CD4-positive, alpha-beta T cell treated with Interleukin-6 at 100 ng/mL for 8 hours (primary cell): ENCODE results near the gene NPIPB13.
"Not testable (repeated sequence)": the region's sequence is repeated elsewhere in the genome, so short reads cannot be mapped to it uniquely, and the experiment has no call there.

Experiments
- DNase-seq: peaks from one replicate; pipeline ENCODE4 v3.0.0-alpha.2; 2020; ENCODE audit warnings: mixed read lengths, low spot score

Gene NPIPB13

DNA sequence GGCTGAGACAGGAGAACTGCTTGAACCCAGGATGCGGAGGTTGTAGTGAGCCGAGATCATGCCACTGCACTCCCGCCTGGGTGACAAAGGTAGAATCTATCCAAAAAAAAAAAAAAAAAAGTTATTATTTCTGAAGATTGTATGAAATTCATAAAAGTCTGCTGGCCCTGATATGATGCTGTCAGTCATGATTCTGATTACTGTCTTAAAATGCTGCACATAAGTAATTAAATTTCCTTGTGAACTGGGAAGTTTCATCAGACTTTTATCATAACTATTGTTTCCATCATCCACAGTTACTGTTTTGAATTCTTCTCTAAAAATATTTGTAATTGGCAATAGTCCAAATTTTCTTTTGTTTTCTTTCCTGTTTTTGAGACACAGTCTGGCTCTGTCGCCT, at the start of gene NPIPB13:
TSS of gene NPIPB13 (minus strand) at position 101 of the 400 bp plus-strand sequence. CDS start 2,906 bp downstream, outside the sequence.
- DNase-seq, result not testable (repeated sequence)

DNA sequence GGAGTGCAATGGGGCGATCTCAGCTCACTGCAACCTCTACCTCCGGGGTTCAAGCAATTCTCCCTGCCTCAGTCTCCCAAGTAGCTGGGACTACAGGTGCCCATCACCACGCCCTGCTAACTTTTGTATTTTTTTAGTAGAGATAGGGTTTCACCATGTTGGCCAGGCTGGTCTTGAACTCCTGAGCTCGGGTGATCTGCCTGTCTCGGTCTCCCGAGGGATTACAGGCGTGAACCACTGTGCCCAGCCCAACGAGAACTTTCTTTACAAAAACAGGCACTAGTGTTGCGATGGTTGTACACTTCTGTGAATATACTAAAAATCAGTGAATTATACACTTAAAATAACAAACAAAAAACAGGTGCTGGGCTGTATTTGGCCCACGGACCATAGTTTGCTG, 34.1 kb upstream of the NPIPB13 start:
- DNase-seq, result not testable (repeated sequence)

DNA sequence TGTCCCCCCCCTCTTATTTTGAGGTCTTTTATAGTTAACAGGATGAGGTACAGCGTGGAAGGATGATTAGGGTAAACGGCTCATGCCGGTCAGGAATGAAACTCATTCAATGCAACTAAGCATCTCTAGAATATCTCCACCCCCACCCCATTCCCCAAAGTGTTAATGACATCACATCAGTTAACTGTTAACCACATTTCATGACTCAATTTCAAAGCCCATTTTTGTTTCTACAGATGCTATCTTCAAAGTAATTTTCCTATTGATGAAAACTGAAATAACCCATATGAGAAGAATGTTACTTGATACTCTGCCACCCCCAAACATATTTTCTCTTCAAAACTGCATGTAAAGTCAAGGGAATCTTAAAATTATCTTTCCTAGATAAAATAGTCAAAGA, 30.2 kb upstream of the NPIPB13 start:
- DNase-seq, result not testable (repeated sequence)

DNA sequence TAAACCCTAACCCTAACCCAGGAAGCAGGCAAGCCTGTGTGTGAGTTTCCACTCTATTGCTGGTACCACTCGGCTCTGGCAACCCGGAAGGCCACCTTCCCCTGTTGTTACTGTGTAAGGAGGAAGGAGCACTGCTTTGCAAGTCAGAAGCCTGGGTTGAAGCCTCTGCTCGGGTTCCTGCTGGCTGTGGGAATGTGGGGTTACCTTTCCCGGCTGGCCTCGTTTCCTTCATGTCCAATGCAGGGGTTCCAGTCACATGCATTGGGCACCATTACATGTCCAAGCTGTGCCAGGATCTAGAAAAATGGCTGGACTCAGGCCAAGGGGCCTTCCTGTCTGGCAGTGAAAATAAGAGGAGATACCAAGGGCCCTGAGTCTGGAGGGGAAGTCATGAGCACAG, 31.2 kb downstream of the NPIPB13 start:
- not testable (repeated sequence) for DNase-seq

DNA sequence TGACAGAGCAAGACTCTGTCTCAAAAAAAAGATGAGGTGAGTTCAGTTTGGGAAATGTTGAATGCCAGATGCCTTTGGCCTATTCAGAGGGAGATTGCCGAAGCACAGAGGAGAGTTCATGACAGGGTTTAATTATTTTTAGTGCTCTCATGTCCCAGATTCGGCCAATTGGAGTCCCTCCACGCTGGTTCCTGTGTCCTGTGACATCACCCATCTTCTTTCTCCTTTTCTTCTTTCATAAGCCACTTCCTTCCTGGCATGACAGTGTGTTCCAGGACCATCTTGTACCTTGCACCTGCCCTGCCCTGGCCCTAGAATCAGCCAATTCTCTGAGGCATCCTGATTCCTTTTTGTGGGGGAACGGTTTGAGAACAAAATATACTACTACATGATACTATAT, 36.9 kb downstream of the NPIPB13 start:
- DNase-seq, result not testable (repeated sequence)

DNA sequence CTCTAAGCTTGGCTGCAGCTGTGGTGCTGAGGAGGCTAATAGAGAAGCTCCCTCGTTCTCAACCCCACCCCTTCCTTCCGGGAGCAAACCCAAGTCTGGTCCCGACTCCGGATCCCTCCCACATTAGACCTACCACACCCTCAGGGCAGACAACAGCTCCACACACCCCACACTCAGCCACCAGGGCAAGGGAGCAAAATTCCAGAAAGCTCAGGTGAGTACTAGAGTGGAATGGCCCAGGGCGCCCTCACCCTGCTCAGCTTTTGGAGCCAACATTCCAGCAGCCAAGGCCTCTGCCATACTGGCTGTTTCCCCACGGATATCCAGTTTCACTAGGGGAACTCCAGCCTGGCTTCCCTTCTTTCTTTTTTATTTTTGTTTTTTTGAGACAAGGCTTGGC, 39.2 kb downstream of the NPIPB13 start:
- not testable (repeated sequence) for DNase-seq

DNA sequence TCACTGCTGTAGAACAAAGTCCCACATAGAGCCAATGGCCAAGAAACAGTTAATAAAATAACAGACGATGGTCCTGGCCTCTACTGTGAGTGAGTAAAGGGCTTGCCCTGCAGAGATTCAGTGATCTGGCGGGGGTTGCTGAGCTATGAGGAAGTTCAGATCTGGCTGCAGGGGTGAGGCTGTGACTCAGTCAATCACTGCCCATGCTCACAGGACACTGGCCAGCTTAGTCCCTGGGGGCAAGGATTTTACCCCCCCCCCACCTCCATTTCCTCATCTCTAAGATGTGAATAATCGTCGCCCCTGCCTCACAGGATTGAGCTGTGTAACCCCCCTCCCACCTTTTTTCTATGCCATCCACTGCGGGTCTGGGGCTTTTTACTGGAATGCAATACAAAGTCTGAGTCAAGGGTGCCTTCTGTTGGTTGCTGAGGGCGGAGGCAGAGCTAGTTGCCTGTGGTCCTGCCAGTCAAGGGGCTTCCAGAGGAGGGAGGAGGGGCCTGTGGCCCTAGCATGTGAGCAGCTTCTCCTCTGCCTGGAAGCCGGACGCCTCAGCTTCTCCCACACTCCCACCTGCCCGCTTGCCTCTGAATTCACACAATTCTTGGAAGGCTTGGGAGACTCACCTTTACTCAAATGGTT, 41.1 kb downstream of the NPIPB13 start:
- not testable (repeated sequence) for DNase-seq

DNA sequence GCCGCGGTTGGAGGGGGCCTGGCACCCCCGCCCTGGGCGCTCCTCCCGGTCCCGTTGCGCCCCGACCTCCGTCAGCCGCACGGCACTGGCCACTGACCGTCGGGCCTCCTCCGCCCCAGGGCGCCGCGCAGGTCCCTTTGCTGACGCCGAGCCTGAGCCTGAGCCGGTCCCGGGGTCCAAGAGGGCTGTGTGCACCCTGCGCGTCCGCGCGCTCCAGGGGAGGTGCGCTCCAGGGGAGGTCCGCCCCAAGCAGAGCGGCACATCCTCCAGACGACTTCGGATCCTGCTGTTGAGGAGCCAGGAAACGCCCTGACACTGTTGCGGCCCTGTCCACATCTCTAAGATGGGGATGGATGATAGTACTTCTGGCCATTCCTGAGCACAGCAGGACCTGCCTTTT, 42.0 kb downstream of the NPIPB13 start:
- not testable (repeated sequence) for DNase-seq

DNA sequence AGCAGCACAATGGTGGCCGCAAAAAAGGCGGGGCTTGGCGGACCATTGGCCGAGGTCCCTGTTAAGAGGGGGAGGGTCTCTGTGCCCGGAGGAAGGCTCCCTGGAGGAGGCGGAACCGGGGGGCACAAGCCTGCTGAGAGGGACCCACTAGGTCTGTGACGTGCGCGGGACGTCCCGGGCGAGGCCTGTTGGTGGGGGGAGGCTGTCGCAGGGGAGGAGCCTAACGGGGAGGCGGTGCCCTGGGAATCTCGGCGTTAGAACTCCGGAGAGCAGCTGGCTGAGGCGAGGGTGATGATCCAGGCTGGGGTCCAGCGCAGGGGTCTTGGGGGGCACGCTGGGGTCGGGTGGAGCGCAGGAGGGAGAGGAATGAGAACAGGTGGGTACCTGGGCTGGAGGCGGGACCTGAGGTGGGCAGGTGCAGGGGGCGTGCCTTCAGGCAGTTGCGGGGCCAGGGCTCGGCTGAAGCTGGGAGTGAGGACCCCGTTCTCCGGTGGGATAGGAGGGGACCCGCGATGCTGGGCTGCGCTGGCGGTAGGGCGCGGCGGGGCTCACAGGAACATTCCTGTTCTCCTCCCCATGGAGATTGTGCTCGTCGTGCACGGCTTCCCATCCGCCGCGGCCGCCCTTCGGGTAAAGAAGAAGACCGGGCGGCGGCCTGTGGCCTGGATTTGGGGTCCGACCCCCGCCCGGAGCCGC, 42.6 kb downstream of the NPIPB13 start:
- not testable (repeated sequence) for DNase-seq

DNA sequence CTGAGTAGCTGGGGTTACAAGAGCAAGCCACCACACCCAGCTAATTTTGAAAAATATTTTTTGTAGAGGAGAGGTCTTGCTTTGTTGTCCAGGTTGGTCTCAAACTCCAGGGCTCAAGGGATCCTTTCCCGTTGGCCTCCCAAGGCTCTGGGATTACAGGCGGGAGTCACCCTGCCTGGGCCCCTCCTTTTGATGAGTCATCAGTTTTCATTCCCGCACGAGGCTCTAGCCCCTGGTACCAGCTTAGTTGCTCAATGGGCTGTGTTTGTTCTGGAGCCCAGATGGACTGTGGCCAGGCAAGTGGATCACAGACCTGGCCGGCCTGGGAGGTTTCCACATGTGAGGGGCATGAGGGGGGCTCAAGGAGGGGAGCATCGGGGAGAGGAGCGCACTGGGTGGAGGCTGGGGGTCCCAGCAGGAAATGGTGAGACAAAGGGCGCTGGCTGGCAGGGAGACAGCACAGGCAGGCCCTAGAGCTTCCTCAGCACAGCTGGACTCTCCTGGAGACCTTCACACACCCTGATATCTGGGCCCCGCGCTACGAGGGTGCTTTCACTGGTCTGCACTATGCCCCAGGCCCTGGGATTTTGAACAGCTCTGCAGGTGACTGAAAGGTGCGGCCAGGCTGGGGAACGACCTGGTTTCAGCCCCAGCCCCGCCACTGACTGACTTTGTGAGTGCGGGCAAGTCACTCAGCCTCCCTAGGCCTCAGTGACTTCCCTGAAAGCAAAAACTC, 48.5 kb downstream of the NPIPB13 start:
- DNase-seq, result not testable (repeated sequence)

DNA sequence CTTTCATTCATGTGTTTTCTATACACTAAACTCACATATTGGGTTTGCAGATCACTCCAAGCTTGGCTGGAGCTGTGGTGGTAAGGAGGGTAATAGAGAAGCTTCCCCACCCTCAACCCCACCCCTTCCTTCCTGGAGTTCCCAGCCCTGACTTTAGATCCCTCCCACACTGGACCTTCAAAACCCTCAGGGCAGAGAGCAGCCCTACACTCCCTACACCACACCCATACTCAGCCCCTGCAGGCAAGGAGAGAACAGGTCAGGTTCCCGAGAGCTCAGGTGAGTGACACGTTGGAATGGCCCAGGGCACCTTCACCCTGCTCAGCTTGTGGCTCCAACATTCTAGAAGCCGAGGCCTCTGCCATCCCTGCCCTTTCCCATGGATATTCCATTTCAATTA, 49.2 kb downstream of the NPIPB13 start, which contains the start of gene SULT1A3:
TSS of gene SULT1A3 (plus strand) at position 207 of the 400 bp plus-strand sequence. CDS start 1,474 bp downstream, outside the sequence.
- DNase-seq, result not testable (repeated sequence)
